GM12873 (cell line): Measurements from ENCODE around the gene PSG1.
"Not testable (repeated sequence)": the region's sequence is repeated elsewhere in the genome, so short reads cannot be mapped to it uniquely, and the experiment has no call there.

ENCODE experiments used
- CTCF ChIP-seq: IDR thresholded peaks from 2 replicates; pipeline ENCODE4 v1.5.1; 2012; ENCODE audit warnings: low read depth, mild to moderate bottlenecking, moderate library complexity, low read length, control low read depth; ENCODE audit not compliant: insufficient read depth; ENCODE audit errors: missing control alignments

The PSG1 gene

DNA sequence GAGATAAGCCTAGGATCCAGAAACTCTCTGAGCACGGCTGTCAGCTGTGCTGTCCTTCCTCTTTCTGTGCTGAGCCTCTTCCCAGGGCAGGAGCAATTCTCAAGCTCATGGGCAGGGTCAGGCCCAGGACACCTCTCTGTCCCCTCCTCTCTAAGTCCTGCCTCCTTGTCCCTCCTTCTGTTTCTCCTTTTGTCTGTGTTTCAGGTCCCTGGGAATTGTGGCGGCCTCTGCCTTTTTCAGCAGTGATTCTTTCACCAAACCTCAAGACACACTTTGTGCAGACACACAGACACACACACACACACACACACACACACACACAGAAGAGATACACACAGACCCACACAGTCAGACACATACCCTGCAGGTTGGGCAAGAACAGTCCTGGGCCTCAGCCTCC lies at the start of gene PSG1:
PSG1 (minus strand) TSS at position 101 of the 400 bp plus-strand sequence. CDS start 132 bp downstream, outside the sequence.
- no peak for TF ChIP-seq CTCF

GRCh38 chr19:42928896-42929295 lies 49.4 kb upstream of the PSG1 start:
- no peak for TF ChIP-seq CTCF

DNA sequence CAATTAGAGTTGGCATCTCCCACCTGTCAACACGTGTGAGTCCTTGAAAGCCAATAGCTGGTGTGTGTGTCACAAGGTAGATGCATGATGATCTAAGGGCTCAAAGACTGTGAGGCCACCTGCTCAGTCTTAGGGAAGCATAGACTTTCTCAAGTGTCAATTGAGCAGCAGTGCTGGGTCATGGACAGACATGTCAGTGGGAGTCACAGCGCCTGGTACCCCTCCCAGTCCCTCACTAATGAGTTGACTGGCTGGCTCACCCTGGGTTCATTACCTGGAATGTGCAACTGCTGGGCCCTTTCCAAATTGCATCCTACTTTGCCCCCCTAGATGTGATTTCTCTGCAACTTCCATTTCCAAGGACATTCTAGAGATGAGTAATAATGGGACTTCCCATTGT lies 47.3 kb upstream of the PSG1 start:
- TF ChIP-seq CTCF: no peak

GRCh38 chr19:42923106-42923505 lies 43.6 kb upstream of the PSG1 start:
- TF ChIP-seq CTCF: peak; percentile 85

DNA sequence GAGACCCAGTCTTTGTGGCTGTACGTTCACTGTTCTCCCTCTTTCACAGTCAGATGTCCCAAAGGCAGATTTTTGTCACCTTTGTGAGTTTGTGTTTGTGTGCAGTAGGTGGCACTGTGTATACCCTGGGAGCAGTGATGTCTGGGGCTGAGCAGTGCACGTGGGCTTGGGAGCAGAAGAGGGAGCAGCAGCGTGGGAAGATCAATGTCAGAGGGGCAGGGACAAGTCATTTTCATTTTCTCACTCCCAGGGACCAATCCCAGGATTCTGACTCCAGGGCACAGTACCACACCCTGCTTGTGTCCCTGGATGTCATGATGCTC lies 40.2 kb upstream of the PSG1 start:
- TF ChIP-seq CTCF: no peak

GRCh38 chr19:42919070-42919756 lies 39.7 kb upstream of the PSG1 start:
- TF ChIP-seq CTCF: peak; percentile 52

- TF ChIP-seq CTCF: not testable (repeated sequence)
Measured at GRCh38 chr19:42917634-42918033, 38.1 kb upstream of the PSG1 start, which contains the start of gene PSG6. Gene PSG6 (minus strand): TSS chr19:42917894. CDS start chr19:42917792, 102 bp downstream.
